Measurements from ENCODE around the gene FUT8. TPM values are rescaled to one million over a fixed set of nuclear protein-coding genes. Genes with fewer than 3 reads are reported as not detected.

Gene FUT8
- total and polyA plus RNA-seq, 2 of the 8 experiments (the other 6 are each of a cell fraction or from before 2014, with no cell fraction given) = 10.5 to 25.1 TPM

DNA sequence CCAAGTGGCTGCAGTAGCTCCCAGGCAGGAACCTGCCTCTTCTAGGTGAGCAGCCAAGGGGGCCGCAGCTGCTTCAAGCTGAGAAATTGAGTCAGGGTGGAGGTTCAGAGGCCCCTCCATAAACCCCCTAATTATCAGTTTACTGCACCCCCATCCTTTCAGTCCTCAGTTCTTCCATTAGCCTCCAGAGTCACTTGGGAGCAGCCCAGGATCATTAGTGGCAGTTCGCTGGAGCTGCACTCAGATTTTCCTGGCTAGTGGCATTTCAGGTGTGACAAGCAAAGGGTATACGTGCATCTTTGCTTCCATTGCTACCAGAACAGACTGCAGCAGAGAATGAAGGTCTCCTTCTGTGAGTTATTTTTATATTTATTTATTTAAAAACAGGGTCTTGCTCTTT lies 358.7 kb downstream of the FUT8 start (continued):
- TF ChIP-seq HDAC6 (IDR thresholded peaks at IDR 0.05; ENCODE audit: low read depth, low read length) (no peak), MAFK (IDR thresholded peaks at IDR 0.05; ENCODE audit: low read depth, low read length) (no peak)

Data from H1 (cell line).